Activated naive CD8-positive, alpha-beta T cell treated with anti-CD3 and anti-CD28 coated beads, Interleukin-2, amount 50 U/mL, for 24 hours (primary cell): ENCODE data around the gene PLCB1.

Experiments
- ATAC-seq: fragments of 150-1000 bp; cut with Tn5 transposase; one replicate; pipeline ENCODE4 v1.10.0; 2021
- DNase-seq: peaks from one replicate; pipeline ENCODE4 v3.0.0; 2021
- H3K27ac Mint-ChIP-seq: one replicate; pipeline ENCODE4 v1.8.0; 2021; ENCODE audit warnings: mild to moderate bottlenecking, mixed read lengths
- H3K27me3 Mint-ChIP-seq: one replicate; pipeline ENCODE4 v1.8.0; 2021; ENCODE audit warnings: mixed read lengths
- H3K36me3 Mint-ChIP-seq: one replicate; pipeline ENCODE4 v1.8.0; 2021; ENCODE audit warnings: low read depth, mixed read lengths
- H3K4me1 Mint-ChIP-seq: one replicate; pipeline ENCODE4 v1.8.0; 2021; ENCODE audit warnings: mixed read lengths
- H3K4me3 Mint-ChIP-seq: one replicate; pipeline ENCODE4 v1.8.0; 2021; ENCODE audit warnings: mild to moderate bottlenecking, moderate library complexity, mixed read lengths
- H3K9me3 Mint-ChIP-seq: one replicate; pipeline ENCODE4 v1.8.0; 2021; ENCODE audit warnings: mixed read lengths

Gene PLCB1

GRCh38 chr20:8724884-8725283, 592.8 kb downstream of the PLCB1 start:
- Mint-ChIP-seq H3K36me3 (no peaks in the 10 kb centered on the region), H3K4me1 (no peaks in the 10 kb centered on the region), H3K4me3 (no peak overlapping the region), H3K9me3 (no peaks in the 10 kb centered on the region), H3K27ac (no peak overlapping the region), H3K27me3 (peaks cover 2% of the 10 kb centered on the region)
- DNase-seq: no peak
- ATAC-seq: no peak

- Mint-ChIP-seq H3K27me3 (peaks cover 2% of the 10 kb centered on the region), H3K4me1 (no peaks in the 10 kb centered on the region), H3K27ac (no peak overlapping the region), H3K9me3 (no peaks in the 10 kb centered on the region), H3K4me3 (no peak overlapping the region), H3K36me3 (no peaks in the 10 kb centered on the region)
- DNase-seq: no peak
- ATAC-seq: no peak
Observed at GRCh38 chr20:8726460-8726859, 594.4 kb downstream of the PLCB1 start.

- ATAC-seq (no peak), DNase-seq (no peak)
- no peaks in the 10 kb centered on the region for H3K9me3 Mint-ChIP-seq
- no peaks in the 10 kb centered on the region for H3K27me3 Mint-ChIP-seq
- no peaks in the 10 kb centered on the region for H3K36me3 Mint-ChIP-seq
- no peak overlapping the region for H3K27ac Mint-ChIP-seq
- no peak overlapping the region for H3K4me3 Mint-ChIP-seq
- no peaks in the 10 kb centered on the region for H3K4me1 Mint-ChIP-seq
Observed at GRCh38 chr20:8735014-8735413, 602.9 kb downstream of the PLCB1 start.

DNA sequence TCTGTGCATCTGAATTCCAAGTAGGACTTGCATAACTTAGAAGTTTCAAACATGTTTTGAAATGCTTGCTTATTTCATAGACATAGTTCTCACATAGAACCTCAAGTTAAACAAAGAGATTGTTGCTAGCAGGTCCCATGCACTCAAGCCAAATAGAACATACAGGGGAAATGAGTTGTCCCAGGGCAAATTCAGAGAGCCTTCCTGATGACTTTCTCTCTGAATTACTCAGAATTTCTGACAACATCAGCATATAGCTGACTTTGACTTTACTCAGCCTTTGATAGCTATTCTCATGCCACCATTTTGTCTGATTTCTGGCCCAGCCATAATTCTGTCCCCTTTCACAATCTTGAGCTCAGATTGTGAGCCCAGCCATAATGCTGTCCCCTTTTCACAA, 603.6 kb downstream of the PLCB1 start:
- DNase-seq (no peak), ATAC-seq (no peak)
- Mint-ChIP-seq H3K9me3 (no peaks in the 10 kb centered on the region), H3K36me3 (no peaks in the 10 kb centered on the region), H3K4me3 (no peak overlapping the region), H3K27me3 (no peaks in the 10 kb centered on the region), H3K4me1 (peaks cover 3% of the 10 kb centered on the region), H3K27ac (no peak overlapping the region)

DNA sequence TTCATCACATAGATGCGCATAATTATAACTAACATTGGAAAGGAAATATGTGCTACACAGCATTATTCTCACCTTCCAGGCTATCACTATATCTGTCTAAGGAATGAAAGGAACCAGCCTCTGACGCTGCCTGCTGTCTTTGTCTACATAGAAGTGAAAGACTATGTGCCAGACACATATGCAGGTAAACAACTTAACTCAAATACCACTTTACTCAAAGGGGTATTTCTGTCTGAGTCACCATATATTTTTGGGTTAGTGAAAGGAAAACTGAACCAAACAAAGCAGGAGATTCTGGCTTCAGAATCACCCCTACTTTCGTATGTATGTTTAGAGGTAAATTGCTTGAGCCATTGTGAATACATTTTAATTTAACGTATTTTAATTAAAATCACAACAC, 608.2 kb downstream of the PLCB1 start:
- peaks cover 10% of the 10 kb centered on the region for H3K4me1 Mint-ChIP-seq
- H3K27me3 Mint-ChIP-seq: no peaks in the 10 kb centered on the region
- no peak overlapping the region for H3K4me3 Mint-ChIP-seq
- no peak for DNase-seq
- no peaks in the 10 kb centered on the region for H3K9me3 Mint-ChIP-seq
- no peak overlapping the region for H3K27ac Mint-ChIP-seq
- ATAC-seq: no peak
- peaks cover 6% of the 10 kb centered on the region for H3K36me3 Mint-ChIP-seq

DNA sequence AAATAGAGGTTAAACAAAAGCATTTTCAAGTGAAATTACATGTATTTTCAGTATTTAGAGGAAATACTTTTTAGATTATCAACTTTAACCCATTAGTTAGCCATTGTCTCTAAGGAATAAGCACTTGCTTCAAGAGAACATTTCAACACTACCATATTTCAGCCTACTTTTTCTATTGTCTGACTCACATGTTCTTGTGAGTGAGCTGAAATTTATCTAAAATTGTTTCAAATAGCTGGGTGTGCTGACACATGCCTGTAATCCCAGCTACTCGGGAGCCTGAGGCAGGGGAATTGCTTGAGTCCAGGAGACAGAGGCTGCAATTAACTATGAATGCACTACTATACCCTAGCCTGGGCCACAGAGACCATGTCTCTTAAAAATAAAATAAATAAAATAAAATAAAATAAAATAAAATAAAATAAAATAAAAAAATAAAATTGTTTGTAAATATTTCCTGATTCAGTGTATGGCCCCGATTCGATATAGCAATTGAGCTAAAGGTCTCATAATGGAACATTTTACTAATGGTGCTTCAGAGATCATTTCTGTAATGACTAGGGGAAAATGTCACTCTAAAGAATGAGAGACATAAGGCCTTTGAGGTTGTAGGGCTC, 612.3 kb downstream of the PLCB1 start:
- DNase-seq (no peak), ATAC-seq (peak; percentile 33)
- Mint-ChIP-seq H3K27me3 (no peaks in the 10 kb centered on the region), H3K4me1 (peaks cover 10% of the 10 kb centered on the region), H3K9me3 (no peaks in the 10 kb centered on the region), H3K27ac (peak overlapping the region; percentile 35), H3K36me3 (peaks cover 6% of the 10 kb centered on the region), H3K4me3 (no peak overlapping the region)

GRCh38 chr20:8749101-8749500, 617.0 kb downstream of the PLCB1 start:
- no peaks in the 10 kb centered on the region for H3K27me3 Mint-ChIP-seq
- H3K27ac Mint-ChIP-seq: no peak overlapping the region
- ATAC-seq (no peak), DNase-seq (no peak)
- H3K36me3 Mint-ChIP-seq: no peaks in the 10 kb centered on the region
- no peaks in the 10 kb centered on the region for H3K9me3 Mint-ChIP-seq
- peaks cover 7% of the 10 kb centered on the region for H3K4me1 Mint-ChIP-seq
- no peak overlapping the region for H3K4me3 Mint-ChIP-seq

- no peak overlapping the region for H3K27ac Mint-ChIP-seq
- no peaks in the 10 kb centered on the region for H3K36me3 Mint-ChIP-seq
- peaks cover 2% of the 10 kb centered on the region for H3K4me1 Mint-ChIP-seq
- no peak for ATAC-seq
- H3K4me3 Mint-ChIP-seq: no peak overlapping the region
- no peak for DNase-seq
- H3K9me3 Mint-ChIP-seq: no peaks in the 10 kb centered on the region
- no peaks in the 10 kb centered on the region for H3K27me3 Mint-ChIP-seq
Observed at GRCh38 chr20:8749986-8750385, 617.9 kb downstream of the PLCB1 start.

- DNase-seq: no peak
- H3K4me1 Mint-ChIP-seq: peaks cover 5% of the 10 kb centered on the region
- H3K27me3 Mint-ChIP-seq: no peaks in the 10 kb centered on the region
- no peak overlapping the region for H3K27ac Mint-ChIP-seq
- H3K9me3 Mint-ChIP-seq: no peaks in the 10 kb centered on the region
- ATAC-seq: no peak
- no peak overlapping the region for H3K4me3 Mint-ChIP-seq
- no peaks in the 10 kb centered on the region for H3K36me3 Mint-ChIP-seq
Observed at GRCh38 chr20:8755340-8756118, 623.5 kb downstream of the PLCB1 start.

DNA sequence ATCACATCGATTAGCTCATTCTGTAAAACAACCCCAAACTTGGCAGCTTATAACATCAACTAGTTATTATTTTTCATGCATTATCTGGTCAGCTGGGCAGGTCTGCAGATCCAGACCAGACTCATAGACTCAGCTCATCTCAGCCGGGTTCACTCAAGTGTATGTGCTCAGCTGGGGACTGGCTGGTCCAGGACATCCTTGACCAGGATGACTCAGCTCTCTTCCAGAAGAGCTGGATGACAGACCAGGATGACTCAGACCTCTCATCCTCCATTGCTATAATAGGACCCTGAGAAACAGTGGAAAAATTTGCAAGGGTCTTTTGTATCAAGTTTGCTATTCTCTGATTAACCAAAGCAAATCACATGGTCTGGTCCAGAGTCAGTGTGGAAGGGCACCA, 624.3 kb downstream of the PLCB1 start:
- no peak for DNase-seq
- Mint-ChIP-seq H3K4me3 (no peak overlapping the region), H3K27ac (no peak overlapping the region), H3K36me3 (no peaks in the 10 kb centered on the region), H3K4me1 (peaks cover 5% of the 10 kb centered on the region), H3K27me3 (no peaks in the 10 kb centered on the region), H3K9me3 (no peaks in the 10 kb centered on the region)
- no peak for ATAC-seq

GRCh38 chr20:8757146-8757545, 625.1 kb downstream of the PLCB1 start:
- no peaks in the 10 kb centered on the region for H3K9me3 Mint-ChIP-seq
- DNase-seq: no peak
- H3K4me1 Mint-ChIP-seq: peaks cover 5% of the 10 kb centered on the region
- H3K4me3 Mint-ChIP-seq: no peak overlapping the region
- no peak overlapping the region for H3K27ac Mint-ChIP-seq
- H3K36me3 Mint-ChIP-seq: no peaks in the 10 kb centered on the region
- peak; percentile 7 for ATAC-seq
- H3K27me3 Mint-ChIP-seq: no peaks in the 10 kb centered on the region

DNA sequence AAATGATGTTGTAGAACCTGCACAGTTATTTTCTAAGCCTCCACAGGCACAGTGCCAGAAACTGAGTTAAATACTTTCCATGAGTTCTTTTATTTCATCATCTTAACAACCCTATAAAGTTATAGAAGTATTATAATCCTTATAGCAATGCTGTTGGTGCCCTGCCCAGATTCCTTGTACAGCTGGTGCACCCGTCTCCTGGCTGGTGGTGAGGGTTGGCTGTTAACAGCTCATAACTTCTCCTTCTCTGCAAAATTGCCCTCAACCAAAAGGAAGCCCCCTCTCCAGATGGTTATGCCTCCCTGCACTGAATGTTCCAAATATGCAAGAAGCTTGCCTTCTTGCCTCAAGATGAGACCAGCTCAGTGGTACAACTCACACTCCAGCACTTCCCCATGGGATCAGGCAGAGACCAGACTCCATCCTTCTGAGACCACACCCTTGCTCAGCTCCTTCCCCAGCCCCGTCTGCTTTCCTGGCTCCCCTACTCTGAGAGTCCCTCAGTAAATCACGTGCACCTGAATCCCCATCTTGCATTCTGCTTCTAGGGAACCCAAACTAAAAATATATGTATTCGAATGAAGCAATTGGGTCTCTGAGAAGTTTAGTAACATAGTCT, 632.4 kb downstream of the PLCB1 start:
- H3K4me1 Mint-ChIP-seq: peaks cover 2% of the 10 kb centered on the region
- no peaks in the 10 kb centered on the region for H3K27me3 Mint-ChIP-seq
- H3K36me3 Mint-ChIP-seq: no peaks in the 10 kb centered on the region
- H3K9me3 Mint-ChIP-seq: no peaks in the 10 kb centered on the region
- DNase-seq (no peak), ATAC-seq (no peak)
- no peak overlapping the region for H3K27ac Mint-ChIP-seq
- no peak overlapping the region for H3K4me3 Mint-ChIP-seq

DNA sequence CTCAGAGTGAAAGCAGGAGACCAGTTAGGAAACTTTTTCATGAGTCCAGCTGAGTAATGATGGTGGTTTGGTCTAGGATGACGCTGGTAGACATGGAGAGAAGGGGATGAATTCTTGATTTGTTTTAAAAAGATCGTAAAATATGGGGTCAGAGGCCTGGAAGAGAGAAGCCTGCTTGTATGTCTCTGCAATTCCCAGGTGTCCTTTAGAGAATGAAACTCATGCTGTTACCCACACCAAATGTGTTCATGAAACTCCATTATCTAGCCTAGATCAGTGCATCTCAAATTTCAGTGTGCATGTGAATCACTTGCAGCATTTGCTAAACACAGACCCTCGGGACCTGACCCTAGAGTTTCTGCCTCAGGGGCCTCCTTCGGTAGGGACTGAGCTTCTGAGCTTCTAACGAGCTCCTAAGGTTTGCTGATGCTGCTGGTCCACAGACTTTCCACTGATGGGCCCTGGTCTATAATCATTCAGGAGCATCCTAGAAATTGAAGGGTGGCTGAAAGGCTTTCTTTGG, 634.9 kb downstream of the PLCB1 start:
- Mint-ChIP-seq H3K36me3 (no peaks in the 10 kb centered on the region), H3K4me1 (peaks cover 2% of the 10 kb centered on the region), H3K27me3 (no peaks in the 10 kb centered on the region), H3K9me3 (no peaks in the 10 kb centered on the region), H3K27ac (no peak overlapping the region), H3K4me3 (no peak overlapping the region)
- ATAC-seq: no peak
- no peak for DNase-seq

- Mint-ChIP-seq H3K9me3 (no peaks in the 10 kb centered on the region), H3K27ac (no peak overlapping the region), H3K36me3 (no peaks in the 10 kb centered on the region), H3K4me3 (no peak overlapping the region), H3K27me3 (no peaks in the 10 kb centered on the region), H3K4me1 (no peaks in the 10 kb centered on the region)
- ATAC-seq: no peak
- DNase-seq: no peak
Observed at GRCh38 chr20:8774412-8774811, 642.3 kb downstream of the PLCB1 start.

- H3K27me3 Mint-ChIP-seq: no peaks in the 10 kb centered on the region
- no peak for DNase-seq
- no peaks in the 10 kb centered on the region for H3K4me1 Mint-ChIP-seq
- no peaks in the 10 kb centered on the region for H3K36me3 Mint-ChIP-seq
- H3K4me3 Mint-ChIP-seq: no peak overlapping the region
- no peaks in the 10 kb centered on the region for H3K9me3 Mint-ChIP-seq
- ATAC-seq: no peak
- no peak overlapping the region for H3K27ac Mint-ChIP-seq
Observed at GRCh38 chr20:8777911-8778310, 645.8 kb downstream of the PLCB1 start.
